H9 (cell line): Measurements from ENCODE around the gene KRR1. TPM values are rescaled to one million over a fixed set of nuclear protein-coding genes. Genes with fewer than 3 reads are reported as not detected.

Experiments
- DNase-seq: peaks from one replicate; pipeline ENCODE4 v3.0.0-alpha.2; 2017
- H2AFZ ChIP-seq: one replicate; pipeline ENCODE4 v1.6.1; 2013; ENCODE audit warnings: mild to moderate bottlenecking, low read length, control low read depth, moderate library complexity
- H2AK5ac ChIP-seq: 2 replicates; pipeline ENCODE4 v1.6.1; 2013; ENCODE audit warnings: low read length, control low read depth, mixed read lengths; ENCODE audit not compliant: insufficient read length
- H2BK120ac ChIP-seq: one replicate; pipeline ENCODE4 v1.6.1; 2013; ENCODE audit warnings: low read depth, mild to moderate bottlenecking, low read length, control low read depth, inconsistent platforms; ENCODE audit not compliant: poor library complexity, severe bottlenecking
- H2BK12ac ChIP-seq: 2 replicates; pipeline ENCODE4 v1.6.1; 2013; ENCODE audit warnings: low read length, control low read depth, mixed read lengths, low read depth; ENCODE audit not compliant: insufficient read length
- H2BK15ac ChIP-seq: 2 replicates; pipeline ENCODE4 v1.6.1; 2013; ENCODE audit warnings: low read depth, low read length, control low read depth
- H2BK20ac ChIP-seq: one replicate; pipeline ENCODE4 v1.6.1; 2013; ENCODE audit warnings: low read depth, mild to moderate bottlenecking, low read length, control low read depth, inconsistent platforms; ENCODE audit not compliant: poor library complexity, severe bottlenecking
- H2BK5ac ChIP-seq: 2 replicates; pipeline ENCODE4 v1.6.1; 2013; ENCODE audit warnings: low read length, control low read depth, mixed read lengths; ENCODE audit not compliant: insufficient read length
- H3K14ac ChIP-seq: 2 replicates; pipeline ENCODE4 v1.6.1; 2013; ENCODE audit warnings: low read length, control low read depth; ENCODE audit not compliant: insufficient read depth
- H3K18ac ChIP-seq: 2 replicates; pipeline ENCODE4 v1.6.1; 2013; ENCODE audit warnings: low read depth, mild to moderate bottlenecking, mixed read lengths, low read length, control low read depth; ENCODE audit not compliant: insufficient read length
- H3K23ac ChIP-seq: 2 replicates; pipeline ENCODE4 v1.6.1; 2013; ENCODE audit warnings: low read length, control low read depth, mixed read lengths, low read depth; ENCODE audit not compliant: insufficient read length
- H3K23me2 ChIP-seq: 2 replicates; pipeline ENCODE4 v1.6.1; 2013; ENCODE audit warnings: low read depth, mild to moderate bottlenecking, mixed read lengths, low read length, control low read depth; ENCODE audit not compliant: insufficient read length, poor library complexity, severe bottlenecking
- H3K27ac ChIP-seq: 2 replicates; pipeline ENCODE4 v1.5.1; 2013; ENCODE audit warnings: low read length, control low read depth, mixed read lengths, low read depth; ENCODE audit not compliant: insufficient read length
- H3K27me3 ChIP-seq: 2 replicates; pipeline ENCODE4 v1.6.1; 2013; ENCODE audit warnings: low read length, control low read depth, inconsistent platforms; ENCODE audit not compliant: insufficient read depth
- H3K4ac ChIP-seq: 2 replicates; pipeline ENCODE4 v1.6.1; 2013; ENCODE audit warnings: low read depth, mild to moderate bottlenecking, control low read depth, inconsistent platforms, low read length, moderate library complexity
- H3K4me1 ChIP-seq: 2 replicates; pipeline ENCODE4 v1.6.1; 2013; ENCODE audit warnings: low read length, control low read depth, inconsistent platforms; ENCODE audit not compliant: insufficient read depth
- H3K4me2 ChIP-seq: 2 replicates; pipeline ENCODE4 v1.6.1; 2013; ENCODE audit warnings: low read length, control low read depth, mixed read lengths; ENCODE audit not compliant: insufficient read length, insufficient read depth
- H3K56ac ChIP-seq: 2 replicates; pipeline ENCODE4 v1.6.1; 2013; ENCODE audit warnings: low read depth, mild to moderate bottlenecking, mixed read lengths, low read length, control low read depth; ENCODE audit not compliant: insufficient read length
- H3K79me1 ChIP-seq: 2 replicates; pipeline ENCODE4 v1.6.1; 2013; ENCODE audit warnings: low read depth, mild to moderate bottlenecking, moderate library complexity, low read length, control low read depth, inconsistent platforms; ENCODE audit not compliant: insufficient read depth, poor library complexity, severe bottlenecking
- H3K79me2 ChIP-seq: 2 replicates; pipeline ENCODE4 v1.6.1; 2013; ENCODE audit warnings: low read length, control low read depth, inconsistent platforms; ENCODE audit not compliant: insufficient read depth
- H3K9ac ChIP-seq: 2 replicates; pipeline ENCODE4 v1.6.1; 2013; ENCODE audit warnings: low read length, control low read depth, mixed read lengths; ENCODE audit not compliant: insufficient read length; ENCODE audit errors: extremely low read depth
- H3K9me3 ChIP-seq: one replicate; pipeline ENCODE4 v1.6.1; 2013; ENCODE audit warnings: low read depth, low read length, inconsistent platforms; ENCODE audit not compliant: control insufficient read depth
- H3T11ph ChIP-seq: one replicate; pipeline ENCODE4 v1.6.1; 2013; ENCODE audit warnings: mild to moderate bottlenecking, low read length, control low read depth, inconsistent platforms
- H4K20me1 ChIP-seq: one replicate; pipeline ENCODE4 v1.6.1; 2013; ENCODE audit not compliant: control insufficient read depth, insufficient read length, insufficient read depth
- H4K5ac ChIP-seq: 2 replicates; pipeline ENCODE4 v1.6.1; 2013; ENCODE audit warnings: low read depth, mild to moderate bottlenecking, mixed read lengths, low read length, control low read depth; ENCODE audit not compliant: insufficient read length
- H4K8ac ChIP-seq: replicated peaks from 2 replicates; pipeline ENCODE4 v1.6.1; 2013; ENCODE audit warnings: low read length, control low read depth, mixed read lengths, low read depth; ENCODE audit not compliant: insufficient read length
- H4K91ac ChIP-seq: 2 replicates; pipeline ENCODE4 v1.6.1; 2013; ENCODE audit warnings: low read depth, mild to moderate bottlenecking, moderate library complexity, mixed read lengths, low read length, control low read depth; ENCODE audit not compliant: insufficient read length
- H3K27ac Mint-ChIP-seq, 3 experiments: 2 replicates in 2 of 3; 3 replicates in 1 of 3; pipeline ENCODE4 v1.8.0; 2020 to 2021; ENCODE audit warnings: mixed read lengths in 3 of 3, mild to moderate bottlenecking in 1 of 3, moderate library complexity in 1 of 3
- H3K27me3 Mint-ChIP-seq: 2 replicates; pipeline ENCODE4 v1.8.0; 2021; ENCODE audit warnings: low read depth, mild to moderate bottlenecking, moderate library complexity, mixed read lengths
- H3K36me3 Mint-ChIP-seq, 3 experiments: 2 replicates in 2 of 3; 3 replicates in 1 of 3; pipeline ENCODE4 v1.8.0; 2020 to 2021; ENCODE audit warnings: low read depth in 3 of 3, mixed read lengths in 3 of 3; ENCODE audit not compliant: insufficient read depth in 1 of 3
- H3K4me1 Mint-ChIP-seq, 2 experiments: 2 replicates each; pipeline ENCODE4 v1.8.0; 2020; ENCODE audit warnings: mixed read lengths in 2 of 2
- H3K4me3 Mint-ChIP-seq, 2 experiments: 2 replicates in 1 of 2; 3 replicates in 1 of 2; pipeline ENCODE4 v1.8.0; 2020 to 2021; ENCODE audit warnings: mild to moderate bottlenecking in 2 of 2, mixed read lengths in 2 of 2, moderate library complexity in 1 of 2
- H3K9me3 Mint-ChIP-seq, 2 experiments: 2 replicates in 1 of 2; 3 replicates in 1 of 2; pipeline ENCODE4 v1.8.0; 2020; ENCODE audit warnings: mild to moderate bottlenecking in 2 of 2, mixed read lengths in 2 of 2, moderate library complexity in 1 of 2
- CTCF ChIP-seq: fragments of 200-600 bp; sonication (generic); conservative IDR thresholded peaks from 3 replicates; pipeline ENCODE4 v1.8.0; 2021; ENCODE audit warnings: antibody characterized with exemption, mild to moderate bottlenecking
- total RNA-seq: library from RNA; stranded (reverse); gene quantifications from 2 replicates; pipeline ENCODE4 v1.2.1, GENCODE V29; 2021

KRR1 gene
- total RNA-seq, 1 experiment from 2014 or later = 88.9 TPM

GRCh38 chr12:75488553-75488952, 22.9 kb downstream of the KRR1 start:
- TF ChIP-seq CTCF = peak; percentile 66; the same call in 2 of the 3 replicates
- no peak overlapping the region for H3K23ac ChIP-seq
- H3K36me3 Mint-ChIP-seq = no peaks in the 10 kb centered on the region

More at GRCh38 chr12:75488553-75488952, 22.9 kb downstream of the KRR1 start:
- Histone ChIP-seq H2BK12ac (no peak overlapping the region), H3K14ac (no peak overlapping the region), H2BK120ac (no peak overlapping the region), H2BK20ac (no peak overlapping the region), H2BK5ac (no peak overlapping the region), H3K79me2 (no peaks in the 10 kb centered on the region), H4K91ac (no peak overlapping the region), H4K20me1 (no peaks in the 10 kb centered on the region), H3K4ac (no peak overlapping the region), H3K4me2 (no peak overlapping the region), H4K5ac (no peak overlapping the region), H3K4me1 (peaks cover 2% of the 10 kb centered on the region; the same call in 1 of the 2 replicates), H3K27ac (no peak overlapping the region), H3K27me3 (no peaks in the 10 kb centered on the region), H3T11ph (no peak overlapping the region), H2BK15ac (no peak overlapping the region), H3K18ac (no peak overlapping the region), H3K9ac (no peak overlapping the region), H2AFZ (no peak overlapping the region), H3K23me2 (no peaks in the 10 kb centered on the region), H4K8ac (no peak overlapping the region), H2AK5ac (no peak overlapping the region), H3K56ac (no peak overlapping the region), H3K79me1 (no peaks in the 10 kb centered on the region), H3K9me3 (no peaks in the 10 kb centered on the region)
- peak overlapping the region in 1 of 3 experiments; percentile 13; a peak in 1 of 7 replicates for H3K27ac Mint-ChIP-seq
- no peaks in the 10 kb centered on the region for H3K9me3 Mint-ChIP-seq
- DNase-seq = peak; percentile 62
- peaks cover 21 to 31% of the 10 kb centered on the region in 2 experiments for H3K4me1 Mint-ChIP-seq
- H3K27me3 Mint-ChIP-seq = no peaks in the 10 kb centered on the region
- no peak overlapping the region for H3K4me3 Mint-ChIP-seq
